Lower lobe of right lung (tissue), 2 donors: ENCODE results near the gene AFTPH. TPM values are rescaled to one million over a fixed set of nuclear protein-coding genes. Genes with fewer than 3 reads are reported as not detected.

Source experiments
- ATAC-seq, 2 donors: fragments of 200-7000 bp; cut with Tn5 transposase; one replicate each; pipeline ENCODE4 v1.9.1; 2020 to 2022; ENCODE audit warnings: mild to moderate bottlenecking in 2 of 2, moderate library complexity in 2 of 2
- DNase-seq: peaks from one replicate; pipeline ENCODE4 v3.0.0-alpha.2; 2020
- H3K27ac ChIP-seq: fragments of 200-600 bp; one replicate; pipeline ENCODE4 v1.8.0; 2022
- H3K27me3 ChIP-seq: fragments of 200-600 bp; one replicate; pipeline ENCODE4 v1.8.0; 2022; ENCODE audit warnings: low read depth
- H3K36me3 ChIP-seq: fragments of 200-600 bp; one replicate; pipeline ENCODE4 v1.8.0; 2022; ENCODE audit warnings: mild to moderate bottlenecking
- H3K4me1 ChIP-seq: fragments of 200-600 bp; one replicate; pipeline ENCODE4 v1.8.0; 2022
- H3K4me3 ChIP-seq: fragments of 200-600 bp; one replicate; pipeline ENCODE4 v1.8.0; 2022; ENCODE audit warnings: mild to moderate bottlenecking
- H3K9me3 ChIP-seq: fragments of 200-600 bp; one replicate; pipeline ENCODE4 v1.8.0; 2022
- intact Hi-C: fragments of 100-400 bp; cut with DNase I; formaldehyde crosslinking; loops from one replicate; pipeline ENCODE4 v1.11.0; 2022
- microRNA-seq: library from miRNA; unstranded; fragments of <30 nt; microRNA quantifications from one replicate; pipeline ENCODE4 v1.2.0, GENCODE V29; 2020; ENCODE audit warnings: borderline number of aligned reads
- total RNA-seq: library from RNA; stranded (reverse); fragmentation: NEBNext Ultra II Directional; extraction: Animal tissue kit (Norgen Biotek cat#: 25700); gene quantifications from one replicate; pipeline ENCODE4 v1.2.1, GENCODE V29; 2021
- TF ChIP-seq, protein P1 (sequence below): fragments of 200-600 bp; IDR thresholded peaks from one replicate; pipeline ENCODE4 v1.8.0; 2022; ENCODE audit warnings: antibody characterized with exemption, mild to moderate bottlenecking
- donor health status: DM: no; HTN: yes; CAD: no; lungs with severe emphysema.

Gene AFTPH
- total RNA-seq, 1 donor from 2014 or later = 42.6 TPM

DNA sequence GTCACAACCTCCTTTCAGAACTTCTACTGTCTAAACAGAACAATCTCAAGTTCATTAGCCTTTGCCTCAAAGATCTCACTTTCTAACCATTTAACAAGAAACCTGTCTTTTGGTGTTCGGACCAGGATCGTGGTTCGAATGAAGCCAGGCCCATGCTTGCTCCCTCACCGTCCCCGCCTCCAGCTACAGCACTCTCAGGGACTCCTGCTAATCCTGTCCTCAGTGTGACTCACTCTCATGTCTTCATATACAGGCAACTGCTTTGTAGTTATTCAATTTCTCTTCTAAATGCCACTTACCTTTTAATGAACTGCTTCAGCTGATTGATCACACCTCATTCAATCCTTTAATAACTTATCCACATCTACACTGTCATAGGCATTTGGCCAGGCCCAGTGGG is 113.8 kb downstream of the AFTPH start:
- intact Hi-C loops = no loop called here
- ATAC-seq (no peak), DNase-seq (no peak)
- Histone ChIP-seq H3K36me3 (peaks cover 35% of the 10 kb centered on the region), H3K4me1 (peaks cover 65% of the 10 kb centered on the region), H3K27ac (no peak overlapping the region), H3K9me3 (no peaks in the 10 kb centered on the region), H3K4me3 (no peak overlapping the region), H3K27me3 (no peaks in the 10 kb centered on the region)
- TF ChIP-seq, protein P1, sequence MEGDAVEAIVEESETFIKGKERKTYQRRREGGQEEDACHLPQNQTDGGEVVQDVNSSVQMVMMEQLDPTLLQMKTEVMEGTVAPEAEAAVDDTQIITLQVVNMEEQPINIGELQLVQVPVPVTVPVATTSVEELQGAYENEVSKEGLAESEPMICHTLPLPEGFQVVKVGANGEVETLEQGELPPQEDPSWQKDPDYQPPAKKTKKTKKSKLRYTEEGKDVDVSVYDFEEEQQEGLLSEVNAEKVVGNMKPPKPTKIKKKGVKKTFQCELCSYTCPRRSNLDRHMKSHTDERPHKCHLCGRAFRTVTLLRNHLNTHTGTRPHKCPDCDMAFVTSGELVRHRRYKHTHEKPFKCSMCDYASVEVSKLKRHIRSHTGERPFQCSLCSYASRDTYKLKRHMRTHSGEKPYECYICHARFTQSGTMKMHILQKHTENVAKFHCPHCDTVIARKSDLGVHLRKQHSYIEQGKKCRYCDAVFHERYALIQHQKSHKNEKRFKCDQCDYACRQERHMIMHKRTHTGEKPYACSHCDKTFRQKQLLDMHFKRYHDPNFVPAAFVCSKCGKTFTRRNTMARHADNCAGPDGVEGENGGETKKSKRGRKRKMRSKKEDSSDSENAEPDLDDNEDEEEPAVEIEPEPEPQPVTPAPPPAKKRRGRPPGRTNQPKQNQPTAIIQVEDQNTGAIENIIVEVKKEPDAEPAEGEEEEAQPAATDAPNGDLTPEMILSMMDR = no peak

DNA sequence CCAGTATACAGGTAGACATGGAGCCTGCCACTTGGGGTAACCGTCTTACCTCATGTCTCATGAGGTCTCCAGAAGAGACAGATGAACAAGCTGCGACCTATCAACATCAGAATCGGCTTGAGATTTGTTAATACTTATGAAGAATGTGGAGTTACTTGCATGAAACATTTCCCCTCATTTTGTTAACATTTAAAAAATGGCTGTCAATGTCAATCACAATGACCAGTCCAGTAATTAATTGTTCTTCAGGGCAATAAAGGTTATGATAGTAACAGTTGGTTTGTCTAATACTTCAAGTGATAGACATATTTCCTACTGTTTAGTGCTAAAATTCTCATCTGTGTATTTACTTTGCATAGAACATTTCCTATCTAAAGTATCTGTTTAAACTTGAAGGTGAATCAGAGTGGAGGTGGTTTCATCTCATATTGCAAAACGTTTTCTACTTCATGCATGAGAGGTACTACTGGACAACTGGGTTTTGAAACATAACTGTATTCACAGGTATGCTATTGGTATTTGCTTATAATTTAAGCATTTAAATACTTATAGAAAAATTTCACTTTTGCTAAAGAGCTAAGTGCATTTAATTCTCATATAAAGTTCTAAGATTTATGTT is 114.5 kb downstream of the AFTPH start:
- TF ChIP-seq, protein P1 = no peak
- ATAC-seq = no peak
- Histone ChIP-seq H3K36me3 (peaks cover 28% of the 10 kb centered on the region), H3K4me1 (peaks cover 65% of the 10 kb centered on the region), H3K27ac (no peak overlapping the region), H3K4me3 (no peak overlapping the region), H3K9me3 (no peaks in the 10 kb centered on the region), H3K27me3 (no peaks in the 10 kb centered on the region)
- intact Hi-C loops = no loop called here
- DNase-seq = no peak

DNA sequence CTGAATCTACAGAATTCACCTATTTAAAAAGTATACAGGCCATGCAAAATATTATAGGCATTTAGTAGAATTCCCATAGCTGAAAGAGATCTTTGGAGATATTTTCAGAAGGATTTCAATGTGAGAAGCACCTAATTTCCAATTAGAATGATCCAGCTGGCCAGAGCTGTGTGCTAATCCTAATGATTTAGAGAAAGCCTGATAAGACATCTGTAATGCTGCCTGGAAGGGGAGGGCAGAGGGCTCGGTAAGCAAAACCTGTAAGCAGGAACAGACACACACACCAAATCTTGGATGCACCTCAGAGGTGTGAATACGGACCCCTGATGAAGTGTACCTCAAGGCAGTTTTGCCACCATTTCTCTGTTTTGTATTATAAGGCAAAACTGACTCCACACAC is 115.6 kb downstream of the AFTPH start:
- H3K27ac ChIP-seq = no peak overlapping the region

DNA sequence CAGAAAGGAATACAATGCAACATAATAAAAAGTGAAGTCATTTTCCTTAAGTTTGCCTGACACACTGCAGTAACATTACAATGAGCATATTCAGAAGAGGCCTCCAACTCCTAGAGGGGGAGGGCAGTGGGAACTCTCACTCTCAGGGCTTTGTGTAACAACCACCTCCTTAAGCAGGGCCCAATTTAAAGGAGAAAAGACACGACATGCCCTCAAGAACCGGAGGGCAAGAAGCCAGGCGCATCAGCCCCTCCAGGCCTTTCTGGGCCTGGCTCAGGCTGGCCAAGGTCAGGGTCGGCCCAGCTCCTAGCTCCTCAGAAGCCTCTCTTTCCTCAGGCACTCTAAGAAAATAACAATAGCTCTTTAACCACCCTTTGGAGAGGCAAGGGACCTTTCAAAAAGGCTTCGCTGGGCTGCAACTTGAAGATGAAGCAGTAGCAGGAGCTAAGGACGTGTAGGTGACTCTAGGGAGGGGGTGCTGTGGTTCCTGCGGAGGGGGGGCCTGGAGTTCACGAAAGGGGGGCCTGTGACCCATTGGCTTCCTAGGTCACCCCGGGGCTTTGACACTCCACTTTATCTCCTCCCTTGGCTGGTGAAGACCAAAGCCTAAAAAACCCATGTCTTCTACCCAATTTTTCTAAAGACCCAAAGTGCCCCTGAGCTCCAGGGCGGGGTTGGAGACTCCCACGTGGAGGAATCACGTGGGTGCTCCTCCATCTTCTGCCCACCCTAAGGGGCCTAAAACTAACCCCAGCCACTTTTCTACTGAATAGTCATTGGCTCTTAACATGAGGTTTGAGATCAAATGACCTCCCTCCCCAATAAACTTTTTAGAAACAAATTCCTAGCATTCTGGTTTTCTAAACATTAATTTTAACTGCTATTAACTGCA is 116.3 kb downstream of the AFTPH start:
- Histone ChIP-seq H3K36me3 (peaks cover 12% of the 10 kb centered on the region), H3K4me1 (peaks cover 71% of the 10 kb centered on the region), H3K27me3 (no peaks in the 10 kb centered on the region), H3K9me3 (no peaks in the 10 kb centered on the region), H3K4me3 (no peak overlapping the region), H3K27ac (no peak overlapping the region)
- ATAC-seq (no peak), DNase-seq (no peak)
- intact Hi-C loops = loop anchor here (10.0 kb wide), 1 partner anchor 224 kb away; no protein-coding TSS in a partner anchor
- TF ChIP-seq, protein P1 = no peak

More for the DNA sequence above, 115.6 kb downstream of the AFTPH start:
- TF ChIP-seq, protein P1 = no peak
- no peaks in the 10 kb centered on the region for H3K9me3 ChIP-seq
- H3K36me3 ChIP-seq = peaks cover 18% of the 10 kb centered on the region
- no peak overlapping the region for H3K4me3 ChIP-seq
- DNase-seq (no peak), ATAC-seq (no peak)
- intact Hi-C loops = loop anchor here (10.0 kb wide), 1 partner anchor 225 kb away; no protein-coding TSS in a partner anchor
- peaks cover 70% of the 10 kb centered on the region for H3K4me1 ChIP-seq
- no peaks in the 10 kb centered on the region for H3K27me3 ChIP-seq

DNA sequence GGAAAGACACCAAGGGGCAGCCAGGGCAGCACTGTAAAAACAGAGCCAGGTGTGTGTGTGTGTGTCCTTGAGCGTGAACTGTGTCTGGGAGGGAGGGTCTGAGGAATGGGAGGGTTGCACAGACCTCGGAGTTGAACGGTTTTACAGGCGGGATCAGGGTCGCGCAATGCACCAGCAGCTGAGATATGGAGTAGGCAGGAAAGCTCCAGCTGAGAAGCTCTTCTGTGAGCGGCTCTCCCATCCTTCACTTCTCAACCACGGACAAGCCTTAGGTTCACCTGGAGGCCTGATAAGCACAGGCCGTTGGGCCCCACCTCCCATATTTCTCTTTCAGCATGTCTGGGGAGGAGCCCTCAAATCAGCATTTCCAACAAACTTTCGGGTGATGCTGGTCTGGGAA is 117.5 kb downstream of the AFTPH start:
- Histone ChIP-seq H3K27me3 (no peaks in the 10 kb centered on the region), H3K4me3 (no peak overlapping the region), H3K36me3 (peaks cover under 1% of the 10 kb centered on the region), H3K9me3 (no peaks in the 10 kb centered on the region), H3K27ac (no peak overlapping the region), H3K4me1 (peaks cover 72% of the 10 kb centered on the region)
- DNase-seq (no peak), ATAC-seq (no peak)
- intact Hi-C loops = loop anchor here (10.0 kb wide), 1 partner anchor 223 kb away; no protein-coding TSS in a partner anchor
- TF ChIP-seq, protein P1 = no peak

Small RNAs within 50 kb of the gene (microRNA-seq; reads per million reads assigned to microRNA genes)
- gene MIR4434 = not detected

Other genes with a start within 250 kb of the AFTPH start
- 30.8 TPM for gene LGALSL, start 70.2 kb upstream of the AFTPH start, total RNA-seq
- gene SERTAD2, start 129.6 kb downstream of the AFTPH start, total RNA-seq = 20.1 TPM